Stimulated activated CD8-positive, alpha-beta memory T cell treated with anti-CD3 and anti-CD28 coated beads, Interleukin-12 subunit alpha, Interleukin-12 subunit beta, amount 100 ng/mL, for 4 hours (primary cell): ENCODE measurements around the gene TTLL4.
"Not testable (repeated sequence)": the region's sequence is repeated elsewhere in the genome, so short reads cannot be mapped to it uniquely, and the experiment has no call there.

Source experiments
- DNase-seq: peaks from one replicate; pipeline ENCODE4 v3.0.0-alpha.2; 2020; ENCODE audit warnings: low read depth

The TTLL4 gene

DNA sequence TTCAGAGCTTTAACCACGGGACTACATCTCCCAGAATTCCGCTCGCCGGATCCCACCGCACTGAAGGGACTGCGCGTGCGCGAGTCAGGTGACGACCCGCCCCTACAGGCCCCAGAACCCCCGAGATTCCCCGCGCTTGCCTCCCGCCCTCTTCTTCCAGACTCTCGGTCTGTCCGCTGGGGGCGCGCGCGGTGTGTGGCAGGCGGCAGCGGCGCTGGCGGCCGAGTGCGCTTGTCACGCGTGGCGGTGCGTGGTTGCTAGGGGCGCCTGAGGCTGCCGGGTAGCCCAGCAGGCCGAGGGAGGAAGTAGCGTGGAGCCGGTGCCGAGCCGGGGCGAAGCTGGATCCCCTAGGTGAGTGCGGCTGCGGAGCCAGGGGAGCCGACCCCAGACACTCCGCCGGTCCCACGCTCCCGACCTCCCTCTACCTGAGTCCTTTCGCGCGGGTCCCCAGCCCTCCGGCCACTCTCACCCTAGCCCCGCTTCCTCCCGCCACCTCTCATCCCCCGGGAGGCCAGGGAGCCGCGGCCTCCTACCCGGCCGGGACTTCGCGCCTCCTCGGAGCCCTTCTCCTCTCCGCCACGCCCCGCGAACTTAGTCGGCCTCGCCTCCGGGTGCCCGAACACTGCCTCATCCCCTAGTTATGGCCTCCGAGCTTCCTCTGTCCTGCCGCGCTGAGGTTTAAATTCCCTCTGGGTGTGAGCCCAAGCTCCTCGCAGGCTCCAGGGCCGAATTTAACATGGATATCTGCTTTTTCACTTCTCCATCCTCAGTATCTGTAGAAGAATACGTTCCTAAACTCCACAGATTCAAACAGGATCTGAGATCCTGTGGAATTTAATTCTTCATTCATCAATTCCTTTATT, at the start of gene TTLL4:
Gene TTLL4, plus strand, starts transcription at position 149 of the 863 bp plus-strand sequence. CDS start 26,842 bp downstream, outside the sequence.
- peak; percentile 97 for DNase-seq

- DNase-seq: no peak
These were observed 48.3 kb upstream of the TTLL4 start for GRCh38 chr2:218662377-218662776.

GRCh38 chr2:218662827-218663226, 47.8 kb upstream of the TTLL4 start:
- no peak for DNase-seq

GRCh38 chr2:218663901-218664300, 46.7 kb upstream of the TTLL4 start:
- DNase-seq: no peak

DNA sequence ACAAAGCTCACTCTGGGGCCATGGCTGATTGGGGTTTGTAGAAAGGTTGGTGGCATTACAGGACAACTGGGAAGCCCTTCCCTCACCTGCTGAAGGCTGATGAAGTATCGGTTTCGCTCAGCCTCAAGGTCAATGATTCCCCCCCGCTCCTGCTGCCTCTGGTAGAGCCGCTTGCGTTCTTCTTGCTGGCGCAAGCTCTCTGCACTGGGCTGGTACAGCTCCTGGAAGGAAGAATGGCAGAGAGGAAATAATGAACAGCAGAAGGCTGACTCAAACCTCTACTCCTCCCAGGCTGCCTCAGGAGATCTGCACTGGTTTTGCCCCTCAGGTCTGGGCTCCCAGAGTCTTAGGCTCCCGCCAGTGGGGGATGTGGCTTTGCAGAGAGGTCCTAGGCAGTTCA, 46.0 kb upstream of the TTLL4 start:
- DNase-seq: no peak

DNA sequence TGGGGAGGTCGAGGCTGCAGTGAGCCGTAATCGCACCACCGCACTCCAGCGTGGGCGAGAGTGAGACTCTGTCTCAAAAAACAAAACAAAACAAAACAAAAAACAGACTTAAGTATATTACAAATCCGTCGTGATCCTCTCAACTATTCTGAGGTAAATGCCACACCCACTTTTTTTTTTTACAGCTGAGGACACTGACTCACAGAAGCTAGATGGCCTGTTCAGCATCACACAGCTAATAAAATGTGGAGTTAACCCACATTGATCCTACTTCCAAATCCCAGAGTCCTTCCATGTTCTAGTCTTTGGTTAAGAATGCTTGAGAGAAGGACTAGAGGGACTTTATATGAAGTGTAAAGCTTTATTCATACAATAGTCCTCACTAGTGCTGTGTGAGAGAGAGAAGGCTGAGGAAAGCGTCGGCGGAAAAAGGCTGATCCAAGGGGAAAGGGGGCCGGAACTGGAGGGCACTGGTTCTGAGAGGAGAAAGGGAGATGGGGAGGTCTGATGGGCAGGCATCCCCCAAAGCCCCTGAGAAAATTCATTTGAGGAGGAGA, 39.5 kb upstream of the TTLL4 start:
- DNase-seq: no peak

- peak; percentile 67 for DNase-seq
These were observed 38.7 kb upstream of the TTLL4 start, which contains the start of the genes RNF25 and STK36 for GRCh38 chr2:218671654-218672566. RNF25 (minus strand) TSS chr2:218672002; CDS start chr2:218671970, 32 bp downstream. STK36 (plus strand) TSS chr2:218672086; CDS start chr2:218672830, 744 bp downstream.

- DNase-seq: no peak
These were observed 31.5 kb upstream of the TTLL4 start for GRCh38 chr2:218679119-218679518.

GRCh38 chr2:218680061-218680460, 30.6 kb upstream of the TTLL4 start:
- no peak for DNase-seq

GRCh38 chr2:218687400-218688060, 23.1 kb upstream of the TTLL4 start:
- not testable (repeated sequence) for DNase-seq

- DNase-seq: no peak
These were observed 19.4 kb upstream of the TTLL4 start for GRCh38 chr2:218691234-218691633.

- no peak for DNase-seq
These were observed 16.1 kb upstream of the TTLL4 start for GRCh38 chr2:218694405-218695145.

DNA sequence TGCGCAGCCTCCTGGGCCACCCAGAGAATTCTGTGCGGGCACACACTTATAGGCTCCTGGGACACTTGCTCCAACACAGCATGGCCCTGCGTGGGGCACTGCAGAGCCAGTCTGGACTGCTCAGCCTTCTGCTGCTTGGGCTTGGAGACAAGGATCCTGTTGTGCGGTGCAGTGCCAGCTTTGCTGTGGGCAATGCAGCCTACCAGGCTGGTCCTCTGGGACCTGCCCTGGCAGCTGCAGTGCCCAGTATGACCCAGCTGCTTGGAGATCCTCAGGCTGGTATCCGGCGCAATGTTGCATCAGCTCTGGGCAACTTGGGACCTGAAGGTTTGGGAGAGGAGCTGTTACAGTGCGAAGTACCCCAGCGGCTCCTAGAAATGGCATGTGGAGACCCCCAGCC, 11.8 kb upstream of the TTLL4 start:
- no peak for DNase-seq

GRCh38 chr2:218701806-218702205, 8.8 kb upstream of the TTLL4 start:
- DNase-seq: no peak

DNA sequence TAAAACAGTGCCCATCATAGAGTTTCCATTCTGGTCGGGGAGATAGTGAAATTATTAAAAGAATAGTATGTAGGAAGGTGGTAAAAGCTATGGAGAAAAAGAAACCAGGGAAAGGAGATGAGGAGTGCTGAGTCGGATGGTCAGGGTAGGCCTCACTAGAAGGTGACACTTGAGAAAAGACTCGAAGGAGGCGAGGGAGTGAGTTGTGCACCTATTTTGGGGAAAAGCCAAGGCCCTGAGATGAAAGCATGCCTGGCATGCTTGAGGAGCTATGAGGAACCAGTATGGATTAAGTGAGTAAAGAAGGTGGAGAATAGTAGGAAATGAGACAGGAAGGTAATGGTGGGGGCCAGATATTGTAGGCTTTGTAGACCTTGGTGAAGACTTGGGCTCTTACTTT, 7.3 kb upstream of the TTLL4 start:
- DNase-seq: no peak

GRCh38 chr2:218708086-218708485, 2.5 kb upstream of the TTLL4 start:
- DNase-seq: no peak

DNA sequence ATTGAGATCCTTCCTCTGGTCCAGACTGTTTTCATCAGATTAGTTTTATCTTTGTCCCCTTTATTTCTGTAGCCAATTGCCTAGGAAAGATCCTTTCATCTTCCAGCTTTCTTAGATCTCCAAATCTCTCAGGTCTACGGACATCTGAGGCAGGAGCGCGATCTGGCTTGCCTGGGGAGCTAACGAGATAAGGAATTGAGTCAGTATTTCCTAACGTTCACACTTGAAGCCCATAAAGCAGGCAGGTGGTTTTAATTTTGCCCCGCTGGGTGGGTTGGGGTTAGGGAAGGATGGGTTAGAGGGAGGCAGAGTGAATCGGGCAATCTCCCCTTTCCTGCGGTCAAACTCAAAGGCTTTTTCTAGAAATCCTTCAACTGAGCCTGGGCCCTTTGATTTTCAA, 727 bp upstream of the TTLL4 start:
- DNase-seq: no peak

DNA sequence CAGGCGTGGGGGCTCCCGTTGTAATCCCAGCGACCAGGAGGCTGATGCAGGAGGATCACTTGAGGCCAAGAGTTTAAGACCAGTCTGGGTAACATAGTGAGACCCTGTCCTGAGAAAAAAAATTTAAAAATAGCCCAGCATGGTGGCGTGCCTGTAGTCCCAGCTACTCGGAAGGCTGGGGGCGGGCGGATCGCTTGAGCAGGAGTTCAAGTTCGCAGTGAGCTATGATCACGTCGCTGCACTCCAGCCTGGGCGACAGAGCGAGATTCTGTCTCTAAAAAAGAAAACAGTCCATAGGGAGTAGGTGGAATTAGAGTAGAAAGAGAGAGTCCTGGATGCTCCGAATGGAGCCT, 325 bp upstream of the TTLL4 start:
- DNase-seq: no peak

DNA sequence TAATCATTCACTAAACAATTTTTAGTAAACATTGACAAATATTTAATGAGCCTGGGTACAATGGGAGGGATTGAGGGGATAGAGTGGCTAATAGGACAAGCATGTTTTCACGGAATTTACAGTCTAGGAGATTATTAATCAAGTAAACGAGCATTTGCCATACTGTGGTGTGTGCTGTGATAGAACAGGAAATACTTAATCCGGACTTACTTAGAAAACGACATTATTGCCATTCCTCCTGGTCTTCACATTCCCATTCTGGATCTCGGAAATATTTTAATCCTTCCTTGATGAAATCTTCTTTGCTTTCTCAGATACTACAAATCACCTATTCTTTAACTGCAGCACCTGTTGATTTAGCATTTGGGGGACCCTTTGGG, 905 bp downstream of the TTLL4 start:
- no peak for DNase-seq

- DNase-seq: no peak
These were observed 3.3 kb downstream of the TTLL4 start for GRCh38 chr2:218713922-218714321.

DNA sequence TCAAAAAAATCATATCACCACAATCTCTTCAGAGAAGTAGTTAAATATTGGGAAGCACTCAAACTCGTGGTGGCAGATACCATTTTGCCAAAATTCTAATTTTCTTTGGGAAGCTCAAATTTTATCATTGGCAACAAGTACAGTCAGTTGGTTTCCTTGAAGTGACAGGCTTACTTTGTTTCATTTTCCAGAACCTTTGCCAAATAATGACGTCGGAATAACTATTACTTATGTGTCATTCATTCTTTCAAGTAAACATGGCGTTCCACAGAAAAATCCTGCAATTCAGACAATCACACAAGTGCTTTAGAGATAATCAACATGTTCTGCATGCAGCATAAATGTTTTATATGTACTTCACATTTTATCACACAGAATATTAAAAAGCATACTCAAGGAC, 5.4 kb downstream of the TTLL4 start:
- no peak for DNase-seq
